GM19035 (cell line): ENCODE results near the gene RAD23B.

Experiments
- ATAC-seq: cut with Tn5 transposase; IDR thresholded peaks from one replicate; pipeline ENCODE4 v1.9.1; 2021; ENCODE audit not compliant: unreplicated experiment

The RAD23B gene

GRCh38 chr9:107373809-107374208, 90.7 kb downstream of the RAD23B start:
- ATAC-seq = no peak

- no peak for ATAC-seq
These were observed 91.9 kb downstream of the RAD23B start for GRCh38 chr9:107375001-107375400.

- no peak for ATAC-seq
These were observed 92.7 kb downstream of the RAD23B start for GRCh38 chr9:107375651-107376369.

GRCh38 chr9:107378006-107378405, 94.9 kb downstream of the RAD23B start:
- no peak for ATAC-seq
